Measurements from ENCODE around the gene KIAA1671. TPM values are rescaled to one million over a fixed set of nuclear protein-coding genes. Genes with fewer than 3 reads are reported as not detected.

The KIAA1671 gene
- total RNA-seq, 4 donors from 2014 or later, result 14.2 to 34.2 (median 22.6) TPM

DNA sequence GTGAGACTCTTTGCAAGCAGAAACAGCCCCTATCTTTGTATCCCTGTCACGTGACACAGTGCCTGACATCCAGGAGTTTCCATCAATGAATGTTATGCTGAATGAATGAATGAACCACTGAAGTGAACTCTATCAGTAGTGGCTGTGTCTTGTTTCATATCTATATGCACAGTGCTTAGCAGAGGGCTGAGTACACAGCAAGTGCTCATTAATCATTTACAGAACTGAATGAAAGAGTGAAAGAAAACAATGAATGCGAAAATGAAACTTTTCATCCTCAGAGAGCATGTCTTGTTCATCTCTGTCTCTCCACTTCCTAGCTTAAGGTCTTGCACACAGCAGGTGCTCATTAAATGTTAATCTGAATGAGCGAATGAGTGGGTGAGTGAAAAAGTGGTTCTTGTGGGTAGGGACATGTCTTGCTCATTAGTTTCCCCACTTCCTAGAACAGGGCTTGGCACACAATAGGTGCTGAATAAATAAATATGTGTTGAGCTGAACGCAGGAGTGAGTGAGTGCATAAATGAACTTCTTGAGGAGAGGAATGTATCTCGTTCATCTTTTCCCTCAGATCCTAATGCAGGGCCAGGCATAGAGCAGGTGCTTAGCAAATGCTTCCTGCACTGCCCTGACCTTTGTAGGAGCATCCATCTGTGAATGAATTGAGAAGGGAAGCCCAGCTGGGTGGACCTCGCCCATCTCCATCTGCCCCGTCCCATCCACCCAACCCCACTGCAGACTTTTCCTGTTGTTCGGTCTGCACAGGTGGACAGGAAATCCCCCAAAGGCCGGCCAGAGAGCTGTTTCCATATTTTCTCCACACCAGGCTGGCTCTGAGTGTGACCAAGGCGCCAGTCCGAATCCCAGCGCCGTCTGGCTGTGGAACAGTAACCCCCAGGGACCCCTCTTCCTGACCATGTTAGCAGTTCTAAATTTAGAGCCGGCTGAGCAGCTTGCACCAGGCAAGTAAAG, 133.7 kb downstream of the KIAA1671 start:
- DNase-seq (ENCODE audit: extremely low spot score), result no peak
- intact Hi-C loops (cut with DNase I), result no loop called here
- 39% methylated on average over 8 of the region's 14 CpGs for WGBS

DNA sequence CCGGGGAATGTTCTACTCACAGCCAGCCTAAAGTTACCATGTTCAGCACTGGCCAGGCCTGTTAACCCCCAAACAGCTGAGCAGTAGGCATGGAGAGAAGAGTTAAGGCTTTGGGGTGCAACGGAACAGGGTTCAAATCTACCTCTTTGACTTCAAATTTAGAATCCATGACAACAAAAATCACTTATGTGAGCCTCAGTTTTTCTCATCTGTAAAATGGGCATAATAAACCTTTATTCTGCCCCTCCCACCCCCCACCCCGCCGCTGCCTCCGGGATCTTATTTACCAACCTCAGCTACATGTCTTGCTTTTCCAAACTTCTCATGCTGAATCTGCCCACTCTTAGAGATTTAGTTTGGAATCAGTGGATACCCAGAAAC, 134.4 kb downstream of the KIAA1671 start:
- no peaks in the 10 kb centered on the region for H3K9me3 ChIP-seq
- no peak for DNase-seq (ENCODE audit: extremely low spot score)
- no peak overlapping the region for H3K4me3 ChIP-seq
- H3K27ac ChIP-seq (replicated peaks in 1 of 4), result no peak overlapping the region
- no peaks in the 10 kb centered on the region for H3K27me3 ChIP-seq
- peaks cover 11 to 22% (median 15%) of the 10 kb centered on the region in 4 donors for H3K4me1 ChIP-seq
- 88% methylated on average over 4 of the region's 5 CpGs for WGBS
- H3K36me3 ChIP-seq, result no peaks in the 10 kb centered on the region
- intact Hi-C loops (cut with DNase I), result no loop called here
- TF ChIP-seq, protein P1, sequence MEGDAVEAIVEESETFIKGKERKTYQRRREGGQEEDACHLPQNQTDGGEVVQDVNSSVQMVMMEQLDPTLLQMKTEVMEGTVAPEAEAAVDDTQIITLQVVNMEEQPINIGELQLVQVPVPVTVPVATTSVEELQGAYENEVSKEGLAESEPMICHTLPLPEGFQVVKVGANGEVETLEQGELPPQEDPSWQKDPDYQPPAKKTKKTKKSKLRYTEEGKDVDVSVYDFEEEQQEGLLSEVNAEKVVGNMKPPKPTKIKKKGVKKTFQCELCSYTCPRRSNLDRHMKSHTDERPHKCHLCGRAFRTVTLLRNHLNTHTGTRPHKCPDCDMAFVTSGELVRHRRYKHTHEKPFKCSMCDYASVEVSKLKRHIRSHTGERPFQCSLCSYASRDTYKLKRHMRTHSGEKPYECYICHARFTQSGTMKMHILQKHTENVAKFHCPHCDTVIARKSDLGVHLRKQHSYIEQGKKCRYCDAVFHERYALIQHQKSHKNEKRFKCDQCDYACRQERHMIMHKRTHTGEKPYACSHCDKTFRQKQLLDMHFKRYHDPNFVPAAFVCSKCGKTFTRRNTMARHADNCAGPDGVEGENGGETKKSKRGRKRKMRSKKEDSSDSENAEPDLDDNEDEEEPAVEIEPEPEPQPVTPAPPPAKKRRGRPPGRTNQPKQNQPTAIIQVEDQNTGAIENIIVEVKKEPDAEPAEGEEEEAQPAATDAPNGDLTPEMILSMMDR (IDR thresholded peaks at IDR 0.05), result no peak
- TF ChIP-seq POLR2AphosphoS5 (IDR thresholded peaks at IDR 0.05) (no peak), EP300 (IDR thresholded peaks at IDR 0.05) (no peak), POLR2A (IDR thresholded peaks at IDR 0.05; ENCODE audit: low read depth) (no peak)

More for the DNA sequence above, 133.7 kb downstream of the KIAA1671 start:
- no peaks in the 10 kb centered on the region for H3K27me3 ChIP-seq
- no peak overlapping the region for H3K27ac ChIP-seq (replicated peaks in 1 of 4)
- H3K4me3 ChIP-seq, result no peak overlapping the region
- H3K4me1 ChIP-seq, result peaks cover 11 to 22% (median 15%) of the 10 kb centered on the region in 4 donors
- no peaks in the 10 kb centered on the region for H3K36me3 ChIP-seq
- TF ChIP-seq POLR2AphosphoS5 (IDR thresholded peaks at IDR 0.05) (peak; percentile 33 to 48), POLR2A (IDR thresholded peaks at IDR 0.05; ENCODE audit: low read depth) (no peak)
- no peaks in the 10 kb centered on the region for H3K9me3 ChIP-seq

DNA sequence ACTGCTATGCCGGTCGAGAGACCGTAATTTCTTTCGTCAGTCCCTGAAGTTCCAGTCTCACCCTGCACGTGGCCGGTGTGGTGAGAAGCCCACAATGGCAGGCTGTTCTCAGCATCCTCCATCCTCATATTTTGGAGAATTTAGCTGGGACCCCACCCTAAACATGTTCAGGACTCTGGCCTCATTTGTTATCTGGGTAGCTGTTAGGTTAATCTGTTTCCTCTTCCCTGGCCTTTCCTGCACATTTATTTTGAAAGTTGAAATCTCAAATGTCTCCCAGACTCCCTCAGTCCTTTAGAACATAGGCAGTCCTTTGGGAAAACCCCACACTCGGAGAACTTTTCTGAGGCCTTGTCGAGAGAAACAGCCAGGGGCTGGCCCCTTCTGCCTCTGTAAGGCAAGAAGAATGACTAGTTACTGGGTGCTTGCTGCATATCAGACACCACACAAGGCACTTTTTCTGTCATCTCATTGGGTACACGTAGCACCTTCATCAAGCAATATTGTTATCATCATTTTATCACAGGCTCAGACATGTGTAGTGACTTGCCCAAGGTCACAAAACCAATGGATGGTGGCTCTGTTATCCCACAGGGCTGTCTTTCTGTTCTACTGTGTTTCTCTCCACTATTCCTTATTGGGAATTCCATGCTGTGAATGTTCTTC, 137.8 kb downstream of the KIAA1671 start:
- TF ChIP-seq EP300 (IDR thresholded peaks at IDR 0.05) (no peak), POLR2AphosphoS5 (IDR thresholded peaks at IDR 0.05) (no peak), POLR2A (IDR thresholded peaks at IDR 0.05; ENCODE audit: low read depth) (no peak)
- TF ChIP-seq, protein P1 (IDR thresholded peaks at IDR 0.05), result no peak
- no peak overlapping the region for H3K27ac ChIP-seq (replicated peaks in 1 of 4)
- no peak overlapping the region for H3K4me3 ChIP-seq
- intact Hi-C loops (cut with DNase I), result no loop called here
- DNase-seq (ENCODE audit: extremely low spot score), result no peak
- no peaks in the 10 kb centered on the region for H3K9me3 ChIP-seq
- no peaks in the 10 kb centered on the region for H3K36me3 ChIP-seq
- H3K27me3 ChIP-seq, result no peaks in the 10 kb centered on the region
- WGBS, result 84% methylated on average over 9 of the region's 9 CpGs
- peaks cover 14 to 20% (median 17%) of the 10 kb centered on the region in 4 donors for H3K4me1 ChIP-seq

DNA sequence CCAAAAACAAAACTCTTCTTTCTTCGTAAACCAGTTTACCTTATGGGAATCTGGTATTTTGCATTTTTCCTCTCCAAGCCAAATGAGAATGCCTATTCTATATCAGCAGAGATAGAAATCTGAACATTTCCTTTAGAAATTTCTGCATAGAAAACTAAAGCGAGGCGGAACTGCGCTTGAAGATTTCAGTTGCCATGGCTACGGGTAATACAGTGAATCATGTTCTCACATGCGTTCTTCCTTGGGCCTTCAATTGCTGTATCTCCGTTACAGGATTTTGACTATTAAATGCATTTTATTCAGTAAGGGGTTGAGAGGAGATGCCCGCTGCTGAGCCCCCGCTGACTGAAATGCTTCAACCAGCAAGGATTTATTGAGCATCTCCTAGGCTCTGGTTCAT, 138.9 kb downstream of the KIAA1671 start:
- H3K4me3 ChIP-seq, result no peak overlapping the region
- no peak overlapping the region for H3K27ac ChIP-seq (replicated peaks in 1 of 4)
- no peak for TF ChIP-seq EP300 (IDR thresholded peaks at IDR 0.05)
- TF ChIP-seq, protein P1 (IDR thresholded peaks at IDR 0.05), result no peak
- TF ChIP-seq POLR2A (IDR thresholded peaks at IDR 0.05; ENCODE audit: low read depth), result no peak
- TF ChIP-seq POLR2AphosphoS5 (IDR thresholded peaks at IDR 0.05), result no peak
- H3K36me3 ChIP-seq, result no peaks in the 10 kb centered on the region
- WGBS, result 94% methylated on average over 9 of the region's 9 CpGs
- H3K4me1 ChIP-seq, result peaks cover 7 to 16% (median 12%) of the 10 kb centered on the region in 4 donors
- intact Hi-C loops (cut with DNase I), result no loop called here
- no peaks in the 10 kb centered on the region for H3K9me3 ChIP-seq
- no peak for DNase-seq (ENCODE audit: extremely low spot score)
- H3K27me3 ChIP-seq, result no peaks in the 10 kb centered on the region

DNA sequence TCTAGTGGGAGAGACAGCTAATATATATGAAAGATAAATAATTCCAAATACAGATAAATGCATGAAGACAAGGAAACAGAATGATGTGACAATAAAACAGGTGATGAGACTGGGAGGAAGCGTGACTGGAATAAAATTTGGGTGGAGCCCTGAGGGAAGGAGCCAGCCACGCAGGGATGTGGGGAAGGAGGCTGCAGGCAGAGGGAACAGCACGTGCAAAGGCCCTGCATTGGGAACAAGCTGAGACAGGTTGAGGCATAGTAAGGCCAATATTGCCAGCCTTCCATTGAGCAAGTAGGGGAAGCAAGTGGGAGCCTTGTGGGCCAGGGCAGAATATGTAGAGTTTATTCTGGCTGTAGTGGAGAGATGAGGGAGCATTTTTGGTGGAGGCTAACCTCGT, 139.6 kb downstream of the KIAA1671 start:
- intact Hi-C loops (cut with DNase I), result no loop called here
- DNase-seq (ENCODE audit: extremely low spot score), result no peak
- 88% methylated on average over 4 of the region's 4 CpGs for WGBS
- H3K4me3 ChIP-seq, result no peak overlapping the region
- H3K27ac ChIP-seq (replicated peaks in 1 of 4), result no peak overlapping the region
- H3K9me3 ChIP-seq, result no peaks in the 10 kb centered on the region
- H3K4me1 ChIP-seq, result peaks cover 4 to 10% (median 7%) of the 10 kb centered on the region in 4 donors
- H3K27me3 ChIP-seq, result no peaks in the 10 kb centered on the region
- TF ChIP-seq, protein P1 (IDR thresholded peaks at IDR 0.05), result no peak
- TF ChIP-seq EP300 (IDR thresholded peaks at IDR 0.05) (no peak), POLR2AphosphoS5 (IDR thresholded peaks at IDR 0.05) (no peak), POLR2A (IDR thresholded peaks at IDR 0.05; ENCODE audit: low read depth) (no peak)
- no peaks in the 10 kb centered on the region for H3K36me3 ChIP-seq

Measured in esophagus muscularis mucosa (tissue), 4 donors.